Calu3 (cell line): Measurements from ENCODE around the gene ATXN10. TPM values are rescaled to one million over a fixed set of nuclear protein-coding genes. Genes with fewer than 3 reads are reported as not detected.

Source experiments
- BruUV-seq: library from RNA; stranded (reverse); fragments of 400-500 nt; replicated peaks from 2 replicates; lab custom pipeline; 2021; lab: Mats Ljungman, UMichigan
- CTCF ChIA-PET: fragments of 300-600 bp; sonication (Branson Sonifier 250); formaldehyde crosslinking; loops from one replicate; lab custom pipeline; 2022; ENCODE audit warnings: antibody characterized with exemption; lab: Charles Lee
- DNase-seq: peaks from one replicate; pipeline ENCODE4 v3.0.0; 2022
- H3K27ac Mint-ChIP-seq: one replicate; pipeline ENCODE4 v1.8.0; 2022; ENCODE audit warnings: mixed read lengths; ENCODE audit not compliant: unreplicated experiment
- H3K27me3 Mint-ChIP-seq: one replicate; pipeline ENCODE4 v1.8.0; 2022; ENCODE audit warnings: mixed read lengths; ENCODE audit not compliant: unreplicated experiment
- H3K36me3 Mint-ChIP-seq: one replicate; pipeline ENCODE4 v1.8.0; 2022; ENCODE audit warnings: mild to moderate bottlenecking, moderate library complexity, mixed read lengths; ENCODE audit not compliant: insufficient read depth, unreplicated experiment
- H3K4me1 Mint-ChIP-seq: one replicate; pipeline ENCODE4 v1.8.0; 2022; ENCODE audit warnings: mild to moderate bottlenecking, low read depth, mixed read lengths; ENCODE audit not compliant: unreplicated experiment
- H3K4me3 Mint-ChIP-seq: one replicate; pipeline ENCODE4 v1.8.0; 2022; ENCODE audit warnings: mild to moderate bottlenecking, low read depth, moderate library complexity, mixed read lengths; ENCODE audit not compliant: unreplicated experiment
- H3K9me3 Mint-ChIP-seq: one replicate; pipeline ENCODE4 v1.8.0; 2022; ENCODE audit warnings: low read depth, mixed read lengths; ENCODE audit not compliant: unreplicated experiment
- intact Hi-C: fragments of 100-400 bp; cut with micrococcal nuclease; formaldehyde crosslinking; loops from one replicate; pipeline ENCODE4 v1.10.0; 2022; ENCODE audit not compliant: unreplicated experiment
- total RNA-seq: library from RNA; stranded (reverse); gene quantifications from 2 replicates; pipeline ENCODE4 v1.2.3, GENCODE V29; 2022
- TF ChIP-seq, protein P1 (sequence below): fragments of 200-600 bp; IDR thresholded peaks from one replicate; pipeline ENCODE4 v1.8.0; 2022; ENCODE audit warnings: antibody characterized with exemption; ENCODE audit not compliant: unreplicated experiment

The ATXN10 gene
- total RNA-seq, 1 experiment from 2014 or later = 263 TPM

DNA sequence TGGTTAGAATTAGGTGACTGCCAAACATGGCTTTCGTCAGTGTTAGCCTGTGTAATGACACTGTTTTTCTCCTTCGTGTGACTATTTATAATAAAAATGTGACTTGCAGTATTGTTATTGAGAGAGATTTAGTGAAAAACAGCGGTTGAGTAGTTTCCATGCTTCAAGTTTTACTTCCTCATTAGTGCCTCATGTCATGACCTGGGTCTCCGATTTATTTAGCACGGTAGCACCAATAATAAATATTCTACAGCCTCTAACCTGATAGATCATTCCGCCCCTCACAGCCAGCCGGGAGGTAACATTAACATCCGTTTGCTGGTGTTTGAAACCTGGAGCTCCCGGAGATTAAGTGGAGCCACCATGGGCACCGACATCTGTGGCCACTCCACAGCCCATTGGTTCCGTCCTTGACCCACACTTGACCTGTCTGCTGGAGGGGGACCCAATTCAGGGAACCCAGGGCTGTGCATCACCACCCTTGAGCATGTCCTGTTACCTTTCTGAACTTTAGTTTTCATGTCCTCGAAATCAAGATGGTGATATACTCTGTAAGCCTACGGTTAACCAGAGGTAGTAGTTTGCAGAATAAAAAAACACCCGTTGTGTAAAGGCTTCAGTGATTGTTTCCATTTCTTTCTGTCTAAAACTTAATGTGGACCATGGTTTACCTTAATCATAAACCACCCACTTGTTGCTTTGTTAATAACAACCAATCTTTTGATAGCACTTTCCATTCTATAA lies 104.1 kb downstream of the ATXN10 start:
- no peaks in the 10 kb centered on the region for H3K27me3 Mint-ChIP-seq
- H3K4me1 Mint-ChIP-seq = peaks cover 72% of the 10 kb centered on the region
- BruUV-seq = no TSS peak
- no peaks in the 10 kb centered on the region for H3K9me3 Mint-ChIP-seq
- CTCF ChIA-PET = interaction anchor here (0.6 kb wide), 1 partner anchor 471 kb away, joined by 4 read pairs; no protein-coding TSS in a partner anchor
- H3K4me3 Mint-ChIP-seq = peak overlapping the region; percentile 44
- DNase-seq = no peak
- TF ChIP-seq, protein P1, sequence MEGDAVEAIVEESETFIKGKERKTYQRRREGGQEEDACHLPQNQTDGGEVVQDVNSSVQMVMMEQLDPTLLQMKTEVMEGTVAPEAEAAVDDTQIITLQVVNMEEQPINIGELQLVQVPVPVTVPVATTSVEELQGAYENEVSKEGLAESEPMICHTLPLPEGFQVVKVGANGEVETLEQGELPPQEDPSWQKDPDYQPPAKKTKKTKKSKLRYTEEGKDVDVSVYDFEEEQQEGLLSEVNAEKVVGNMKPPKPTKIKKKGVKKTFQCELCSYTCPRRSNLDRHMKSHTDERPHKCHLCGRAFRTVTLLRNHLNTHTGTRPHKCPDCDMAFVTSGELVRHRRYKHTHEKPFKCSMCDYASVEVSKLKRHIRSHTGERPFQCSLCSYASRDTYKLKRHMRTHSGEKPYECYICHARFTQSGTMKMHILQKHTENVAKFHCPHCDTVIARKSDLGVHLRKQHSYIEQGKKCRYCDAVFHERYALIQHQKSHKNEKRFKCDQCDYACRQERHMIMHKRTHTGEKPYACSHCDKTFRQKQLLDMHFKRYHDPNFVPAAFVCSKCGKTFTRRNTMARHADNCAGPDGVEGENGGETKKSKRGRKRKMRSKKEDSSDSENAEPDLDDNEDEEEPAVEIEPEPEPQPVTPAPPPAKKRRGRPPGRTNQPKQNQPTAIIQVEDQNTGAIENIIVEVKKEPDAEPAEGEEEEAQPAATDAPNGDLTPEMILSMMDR = no peak
- intact Hi-C loops = loop anchor here (2.0 kb wide), 1 partner anchor 33 kb away; no protein-coding TSS in a partner anchor
- peaks cover 55% of the 10 kb centered on the region for H3K36me3 Mint-ChIP-seq
- H3K27ac Mint-ChIP-seq = peak overlapping the region; percentile 75

DNA sequence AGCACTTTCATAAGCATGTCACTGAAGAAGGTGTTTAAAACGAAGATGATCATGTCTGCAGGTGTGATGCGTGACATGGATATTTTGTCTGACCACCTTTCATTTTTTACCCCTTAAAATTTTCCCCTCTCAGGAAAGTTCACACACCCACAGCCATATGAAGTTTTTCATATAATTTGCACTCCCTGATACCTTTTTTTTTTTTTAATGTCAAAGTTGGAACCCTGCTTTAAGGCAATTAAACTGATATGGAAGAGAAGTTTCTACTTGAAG lies 104.6 kb downstream of the ATXN10 start:
- Mint-ChIP-seq H3K27me3 (no peaks in the 10 kb centered on the region), H3K27ac (peak overlapping the region; percentile 75), H3K36me3 (peaks cover 57% of the 10 kb centered on the region), H3K9me3 (no peaks in the 10 kb centered on the region), H3K4me1 (peaks cover 75% of the 10 kb centered on the region), H3K4me3 (peak overlapping the region; percentile 44)
- TF ChIP-seq, protein P1 = no peak
- BruUV-seq = no TSS peak
- DNase-seq = no peak
- intact Hi-C loops = loop anchor here (2.0 kb wide), 1 partner anchor 33 kb away; no protein-coding TSS in a partner anchor
- CTCF ChIA-PET = interaction anchor here (1.2 to 1.7 kb wide), 3 partner anchors 9 to 62 kb away, joined by 3 to 5 read pairs (median 3); no protein-coding TSS in a partner anchor

DNA sequence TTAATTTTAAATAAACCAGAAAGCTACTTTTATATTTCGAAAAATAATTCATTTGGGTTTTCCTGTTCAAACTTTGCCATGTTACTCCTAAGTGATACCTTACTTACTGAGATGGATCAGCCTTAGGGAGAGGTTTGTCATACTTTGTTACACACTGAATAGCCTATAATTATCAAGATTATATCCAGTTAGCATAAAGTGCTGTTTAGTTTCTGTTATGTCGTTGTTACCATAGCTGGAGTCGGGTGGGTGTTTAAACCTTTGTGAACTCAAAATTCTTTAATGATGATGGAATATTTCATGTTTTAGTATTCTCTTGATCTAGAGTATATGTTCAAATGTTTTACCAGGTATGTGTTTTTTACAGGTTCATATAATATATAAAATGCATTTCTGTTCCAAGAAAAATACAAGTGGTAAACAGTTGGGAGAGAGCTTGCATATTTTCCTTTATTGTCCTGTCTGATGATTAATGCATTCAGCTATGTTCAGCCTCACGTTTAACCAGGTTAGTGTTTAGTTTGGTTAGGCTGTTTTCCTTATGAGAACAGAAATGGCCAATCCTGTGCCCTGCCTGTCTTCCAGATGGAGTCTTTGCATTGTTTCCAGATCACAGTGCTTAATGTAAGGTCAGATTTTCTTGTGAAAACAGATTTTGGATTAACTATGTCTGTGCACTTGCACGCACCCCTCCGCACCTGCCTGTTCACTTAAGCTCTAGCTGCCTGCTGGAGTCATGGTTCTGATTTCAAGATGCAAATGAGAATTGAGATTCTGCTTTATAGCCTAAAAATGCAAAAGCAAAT lies 105.6 kb downstream of the ATXN10 start:
- no TSS peak for BruUV-seq
- peak; percentile 63 for DNase-seq
- CTCF ChIA-PET = interaction anchor here (1.0 to 1.7 kb wide), 7 partner anchors 8 to 132 kb away, joined by 3 to 5 read pairs (median 3); no protein-coding TSS in a partner anchor
- peaks cover 2% of the 10 kb centered on the region for H3K9me3 Mint-ChIP-seq
- peak overlapping the region; percentile 75 for H3K27ac Mint-ChIP-seq
- H3K4me1 Mint-ChIP-seq = peaks cover 76% of the 10 kb centered on the region
- peak overlapping the region; percentile 51 for H3K4me3 Mint-ChIP-seq
- peaks cover 57% of the 10 kb centered on the region for H3K36me3 Mint-ChIP-seq
- H3K27me3 Mint-ChIP-seq = no peaks in the 10 kb centered on the region
- TF ChIP-seq, protein P1 = no peak
- intact Hi-C loops = loop anchor here (2.0 kb wide), 1 partner anchor 34 kb away; no protein-coding TSS in a partner anchor

DNA sequence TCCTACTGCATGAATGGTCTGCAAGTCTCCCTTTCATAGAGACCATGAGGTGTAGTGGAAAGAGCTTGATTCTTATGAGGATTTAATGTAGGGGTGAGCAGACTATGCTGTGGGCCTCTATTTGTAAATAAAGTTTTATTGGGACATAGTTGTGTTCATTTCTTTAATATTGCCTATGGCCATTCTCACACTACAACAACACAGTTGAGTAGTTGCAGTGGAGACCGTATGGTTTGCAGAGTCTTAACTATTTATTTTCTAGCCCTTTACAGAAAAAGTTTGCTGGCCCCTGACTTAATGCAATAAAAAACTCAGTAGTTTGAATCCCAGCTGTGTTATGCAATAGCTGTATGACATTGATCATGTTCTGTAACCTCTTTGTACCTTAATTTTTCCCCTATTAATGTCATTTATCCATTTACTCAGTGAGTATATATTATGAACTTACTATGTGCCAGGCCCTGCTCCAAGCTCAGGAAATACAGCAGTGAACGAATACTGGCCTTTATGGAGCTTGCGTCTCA lies 106.3 kb downstream of the ATXN10 start:
- Mint-ChIP-seq H3K4me3 (peak overlapping the region; percentile 51), H3K36me3 (peaks cover 52% of the 10 kb centered on the region), H3K27ac (peak overlapping the region; percentile 75), H3K9me3 (peaks cover 2% of the 10 kb centered on the region), H3K27me3 (no peaks in the 10 kb centered on the region), H3K4me1 (peaks cover 76% of the 10 kb centered on the region)
- TF ChIP-seq, protein P1 = no peak
- DNase-seq = no peak
- CTCF ChIA-PET = interaction anchor here (1.0 to 1.7 kb wide), 5 partner anchors 8 to 133 kb away, joined by 3 to 5 read pairs (median 4); no protein-coding TSS in a partner anchor
- intact Hi-C loops = loop anchor here (2.0 kb wide), 1 partner anchor 35 kb away; no protein-coding TSS in a partner anchor
- no TSS peak for BruUV-seq
